ENCODE measurements around the gene NRG3. TPM values are rescaled to one million over a fixed set of nuclear protein-coding genes. Genes with fewer than 3 reads are reported as not detected.

NRG3 gene
- total RNA-seq, 1 donor from 2014 or later: not detected

- no peak for DNase-seq (ENCODE audit: low read depth)
Measured at GRCh38 chr10:82554381-82554780, 679.4 kb downstream of the NRG3 start.

- no peak for DNase-seq (ENCODE audit: low read depth)
Measured at GRCh38 chr10:82558014-82558607, 683.1 kb downstream of the NRG3 start.

GRCh38 chr10:82564353-82565196 lies 689.6 kb downstream of the NRG3 start:
- DNase-seq (ENCODE audit: low read depth): no peak

DNA sequence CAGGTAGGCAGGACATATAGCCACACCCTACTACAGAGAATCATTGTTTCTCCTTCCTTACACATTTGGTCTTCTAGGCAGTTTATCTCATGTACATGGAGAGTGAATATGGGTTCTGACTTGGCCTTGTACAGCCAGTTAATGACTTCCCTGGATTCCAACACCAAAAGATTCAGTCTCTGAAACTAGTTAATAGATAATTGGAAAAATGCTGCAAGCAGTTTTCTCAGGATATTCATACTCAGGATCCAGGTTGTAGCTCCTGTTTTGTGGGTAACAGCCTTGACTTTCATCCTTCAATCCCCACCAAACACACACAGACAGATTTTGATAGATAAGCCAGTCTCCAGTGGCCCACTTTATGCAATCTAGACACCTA lies 690.2 kb downstream of the NRG3 start:
- no peak for DNase-seq (ENCODE audit: low read depth)

GRCh38 chr10:82572744-82573143 lies 697.8 kb downstream of the NRG3 start:
- no peak for DNase-seq (ENCODE audit: low read depth)

DNA sequence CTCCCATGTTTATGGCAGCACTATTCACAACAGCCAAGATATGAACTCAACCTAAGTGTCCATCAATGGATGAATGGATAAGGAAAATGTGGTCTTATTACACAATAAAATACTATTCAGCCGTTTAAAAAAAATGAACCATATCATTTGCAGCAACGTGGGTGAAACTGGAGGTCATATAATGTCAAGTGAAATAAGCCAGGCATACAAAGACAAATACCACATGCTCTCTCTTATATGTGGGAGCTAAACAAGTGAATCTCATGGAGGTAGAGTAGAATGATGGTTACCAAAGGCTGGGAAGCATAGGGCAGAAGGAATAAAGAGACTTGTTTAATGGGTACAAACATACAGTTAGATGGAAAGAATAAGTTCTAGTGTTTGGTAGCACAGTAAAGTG lies 699.1 kb downstream of the NRG3 start:
- DNase-seq (ENCODE audit: low read depth): no peak

- no peak for DNase-seq (ENCODE audit: low read depth)
Measured at GRCh38 chr10:82575318-82575717, 700.3 kb downstream of the NRG3 start.

GRCh38 chr10:82576093-82576492 lies 701.1 kb downstream of the NRG3 start:
- no peak for DNase-seq (ENCODE audit: low read depth)

GRCh38 chr10:82581940-82582339 lies 706.9 kb downstream of the NRG3 start:
- DNase-seq (ENCODE audit: low read depth): no peak

DNA sequence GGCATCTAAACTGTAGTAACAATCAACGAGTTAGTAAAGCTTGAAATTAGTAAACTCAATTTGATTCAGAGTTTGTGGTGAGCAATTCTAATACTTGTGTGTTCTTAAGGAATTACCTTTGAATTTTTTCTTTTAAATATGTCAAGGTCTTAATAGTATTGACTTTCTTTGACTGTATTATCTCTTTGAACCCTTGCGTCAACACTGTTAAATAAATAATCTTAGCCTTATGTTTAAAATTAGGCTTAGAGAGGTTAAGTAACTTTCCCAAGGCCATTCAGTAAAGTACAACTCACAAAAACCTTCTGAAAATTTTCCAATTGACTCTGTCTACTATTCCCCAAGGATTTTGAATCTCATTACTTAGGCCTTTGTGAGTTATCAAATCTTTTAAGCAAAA lies 716.4 kb downstream of the NRG3 start:
- DNase-seq (ENCODE audit: low read depth): no peak

DNA sequence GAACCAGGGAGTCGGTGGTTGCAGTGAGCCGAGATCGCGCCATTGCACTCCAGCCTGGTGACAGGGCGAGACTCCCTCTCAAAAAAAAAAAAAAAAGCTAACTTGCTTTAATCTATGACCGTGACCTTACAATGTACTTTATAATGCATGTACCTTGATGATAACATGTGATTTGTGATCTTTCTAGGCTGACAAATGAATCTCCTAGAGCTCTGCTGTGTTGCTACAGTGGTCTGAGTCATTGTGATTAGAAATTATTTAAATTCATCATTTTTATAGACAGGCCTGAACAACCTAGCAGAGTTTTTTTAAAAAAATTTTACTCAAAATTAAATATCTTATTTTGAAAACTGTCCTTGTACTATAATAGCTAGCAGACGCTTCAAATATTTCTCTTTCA lies 722.8 kb downstream of the NRG3 start:
- DNase-seq (ENCODE audit: low read depth): no peak

DNA sequence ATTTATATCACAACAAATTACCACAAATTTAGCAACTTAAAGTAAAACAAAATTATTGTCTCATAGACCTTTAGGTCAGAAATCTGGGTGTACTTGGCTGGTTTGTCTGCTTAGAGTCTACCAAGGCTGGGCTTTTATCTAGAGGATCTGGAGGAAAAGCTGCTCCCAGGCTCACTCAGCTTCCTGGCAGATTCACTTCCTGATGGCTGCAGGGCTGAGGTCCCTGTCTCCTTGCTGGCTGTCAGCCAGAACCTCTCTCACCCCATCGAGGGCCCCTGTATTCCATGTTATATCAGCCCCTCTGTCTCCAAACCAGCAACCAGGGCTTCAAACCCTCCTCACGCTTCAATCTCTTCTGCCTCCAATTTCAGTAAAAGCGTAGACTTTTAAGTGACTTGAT lies 734.9 kb downstream of the NRG3 start:
- DNase-seq (ENCODE audit: low read depth): no peak

GRCh38 chr10:82618007-82618406 lies 743.0 kb downstream of the NRG3 start:
- no peak for DNase-seq (ENCODE audit: low read depth)

- DNase-seq (ENCODE audit: low read depth): no peak
Measured at GRCh38 chr10:82621680-82622079, 746.7 kb downstream of the NRG3 start.

GRCh38 chr10:82622479-82622878 lies 747.5 kb downstream of the NRG3 start:
- DNase-seq (ENCODE audit: low read depth): no peak

- DNase-seq (ENCODE audit: low read depth): no peak
Measured at GRCh38 chr10:82625512-82626189, 750.7 kb downstream of the NRG3 start.

DNA sequence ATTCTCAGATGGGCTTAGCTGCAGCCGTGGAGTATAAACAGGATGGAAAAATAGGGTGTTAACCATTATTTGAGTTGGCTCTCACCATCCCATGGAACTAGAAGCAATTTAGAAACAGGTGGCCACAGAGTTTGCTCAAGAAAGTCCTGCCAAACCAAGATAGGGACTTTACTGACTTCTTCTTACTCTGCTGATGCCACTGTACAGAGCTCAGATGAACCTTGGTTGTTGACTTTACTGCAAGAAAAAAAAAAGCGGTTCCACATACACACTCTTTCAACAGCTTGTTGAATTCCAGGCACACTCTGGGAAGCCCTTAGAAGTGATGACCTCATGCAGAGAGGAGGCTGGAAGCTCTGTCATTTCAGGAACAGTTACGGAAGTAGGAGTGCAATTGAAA lies 753.4 kb downstream of the NRG3 start:
- DNase-seq (ENCODE audit: low read depth): no peak

- no peak for DNase-seq (ENCODE audit: low read depth)
Measured at GRCh38 chr10:82643076-82643475, 768.1 kb downstream of the NRG3 start.

- DNase-seq (ENCODE audit: low read depth): no peak
Measured at GRCh38 chr10:82643601-82644000, 768.6 kb downstream of the NRG3 start.

- no peak for DNase-seq (ENCODE audit: low read depth)
Measured at GRCh38 chr10:82645221-82645620, 770.2 kb downstream of the NRG3 start.

DNA sequence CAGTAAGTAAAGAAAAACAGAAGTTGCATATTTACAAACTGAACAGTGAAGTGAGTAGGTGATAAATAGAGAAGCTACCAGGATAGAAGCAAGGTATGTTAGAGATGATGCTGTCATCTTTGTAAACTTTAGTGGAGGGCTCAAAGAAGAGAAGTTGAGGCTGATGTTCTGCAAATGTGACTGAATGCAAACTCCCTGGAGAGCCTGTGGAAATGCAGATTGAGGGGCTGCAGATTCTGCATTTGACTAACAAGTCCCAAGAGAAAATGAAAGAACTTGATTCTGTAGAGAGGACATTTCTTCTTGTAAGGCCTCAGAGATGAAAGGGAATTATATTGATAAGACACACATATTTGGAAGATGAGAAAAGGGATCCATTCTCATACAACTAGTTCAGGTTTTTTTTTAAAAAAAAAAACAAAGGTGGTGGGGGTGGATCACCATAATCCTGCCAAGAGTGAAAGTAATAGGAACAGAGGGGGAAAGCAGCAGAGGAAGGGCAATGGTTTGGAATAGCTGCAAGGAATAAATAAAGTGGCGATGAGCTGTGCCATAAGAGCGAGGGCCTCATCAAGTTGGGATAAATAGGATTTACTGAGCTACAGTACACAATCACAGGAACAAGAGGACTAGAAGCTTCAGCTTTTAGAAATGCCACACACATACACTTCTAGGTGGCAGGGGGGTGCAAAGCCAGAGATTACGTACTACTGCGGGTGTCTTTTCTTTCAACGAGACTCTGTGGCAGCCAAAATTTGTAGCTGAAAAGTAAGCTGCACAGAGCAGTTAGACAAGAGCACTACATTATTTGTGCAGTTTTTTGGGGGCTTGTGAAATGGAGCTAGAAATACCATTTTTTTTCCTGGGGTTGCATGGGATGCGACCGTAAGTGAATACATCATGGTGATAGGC lies 778.5 kb downstream of the NRG3 start:
- DNase-seq (ENCODE audit: low read depth): no peak
